WTC11 (cell line): ENCODE data around the gene GMEB1. TPM values are rescaled to one million over a fixed set of nuclear protein-coding genes. Genes with fewer than 3 reads are reported as not detected.
A peak's percentile ranks its signal among the peaks of the same experiment; 100 is the strongest.

Experiments used
- ATAC-seq: fragments of 200-7000 bp; cut with Tn5 transposase; 2 replicates; pipeline ENCODE4 v1.10.0; 2021; ENCODE audit warnings: mild to moderate bottlenecking, moderate library complexity
- CTCF ChIA-PET: fragments of 300-600 bp; sonication (Branson Sonifier 250); formaldehyde crosslinking; loops from one replicate; lab custom pipeline; 2021; ENCODE audit warnings: antibody characterized with exemption; lab: Charles Lee
- POLR2A ChIA-PET: fragments of 350-600 bp; sonication (Branson Sonifier 250); formaldehyde crosslinking; loops from one replicate; lab custom pipeline; 2021; ENCODE audit warnings: antibody characterized with exemption; lab: Charles Lee
- DNase-seq: peaks from one replicate; pipeline ENCODE4 v3.0.0; 2021; ENCODE audit warnings: low spot score
- H3K27ac Mint-ChIP-seq: 2 replicates; pipeline ENCODE4 v1.8.0; 2021; ENCODE audit warnings: mixed read lengths
- H3K27me3 Mint-ChIP-seq: 2 replicates; pipeline ENCODE4 v1.8.0; 2021; ENCODE audit warnings: low read depth, mild to moderate bottlenecking, moderate library complexity, mixed read lengths
- H3K36me3 Mint-ChIP-seq: 2 replicates; pipeline ENCODE4 v1.8.0; 2021; ENCODE audit warnings: mixed read lengths
- H3K4me1 Mint-ChIP-seq: 2 replicates; pipeline ENCODE4 v1.8.0; 2022; ENCODE audit warnings: mixed read lengths
- H3K4me3 Mint-ChIP-seq: 2 replicates; pipeline ENCODE4 v1.8.0; 2021; ENCODE audit warnings: mild to moderate bottlenecking, moderate library complexity, mixed read lengths
- H3K9me3 Mint-ChIP-seq: 2 replicates; pipeline ENCODE4 v1.8.0; 2021; ENCODE audit warnings: mixed read lengths
- ATF1 ChIP-seq: sonication (generic); formaldehyde crosslinking; IDR thresholded peaks from 2 replicates; pipeline ENCODE4 v1.8.1; 2023; ENCODE audit warnings: mild to moderate bottlenecking, moderate library complexity, missing genetic modification reagents
- ATF6 ChIP-seq: sonication (generic); formaldehyde crosslinking; IDR thresholded peaks from 2 replicates; pipeline ENCODE4 v1.8.1; 2023; ENCODE audit warnings: mild to moderate bottlenecking, missing genetic modification reagents
- CREB1 ChIP-seq: sonication (generic); formaldehyde crosslinking; IDR thresholded peaks from 2 replicates; pipeline ENCODE4 v1.8.0; 2023; ENCODE audit warnings: mild to moderate bottlenecking, missing genetic modification reagents
- E2F1 ChIP-seq: sonication (generic); formaldehyde crosslinking; IDR thresholded peaks from 2 replicates; pipeline ENCODE4 v1.8.0; 2022; ENCODE audit warnings: mild to moderate bottlenecking, missing genetic modification reagents
- E2F5 ChIP-seq: sonication (generic); formaldehyde crosslinking; IDR thresholded peaks from 2 replicates; pipeline ENCODE4 v1.8.1; 2022; ENCODE audit warnings: mild to moderate bottlenecking, moderate library complexity, missing genetic modification reagents
- EMX1 ChIP-seq: fragments of 250-450 bp; sonication (Bioruptor Pico); IDR thresholded peaks from 2 replicates; pipeline ENCODE4 v1.8.0; 2021; ENCODE audit warnings: mild to moderate bottlenecking
- HMGA2 ChIP-seq: fragments of 250-450 bp; sonication (Bioruptor Pico); IDR thresholded peaks from 2 replicates; pipeline ENCODE4 v1.4.0; 2021; ENCODE audit warnings: mild to moderate bottlenecking, moderate library complexity
- IRF2 ChIP-seq: sonication (generic); formaldehyde crosslinking; IDR thresholded peaks from 2 replicates; pipeline ENCODE4 v1.8.0; 2022; ENCODE audit warnings: low read depth, missing genetic modification reagents, borderline replicate concordance
- JAZF1 ChIP-seq: fragments of 250-450 bp; sonication (Bioruptor Pico); IDR thresholded peaks from 2 replicates; pipeline ENCODE4 v1.9.0; 2021; ENCODE audit warnings: moderate library complexity, mild to moderate bottlenecking, inconsistent platforms
- JUN ChIP-seq: sonication (generic); formaldehyde crosslinking; IDR thresholded peaks from 2 replicates; pipeline ENCODE4 v1.8.0; 2023; ENCODE audit warnings: mild to moderate bottlenecking, missing genetic modification reagents
- NFYB ChIP-seq: sonication (generic); formaldehyde crosslinking; conservative IDR thresholded peaks from 2 replicates; pipeline ENCODE4 v1.8.0; 2022; ENCODE audit warnings: low read depth, missing genetic modification reagents
- NR2C2 ChIP-seq: sonication (generic); formaldehyde crosslinking; IDR thresholded peaks from 2 replicates; pipeline ENCODE4 v1.8.0; 2022; ENCODE audit warnings: mild to moderate bottlenecking, missing genetic modification reagents
- NR3C1 ChIP-seq: sonication (generic); formaldehyde crosslinking; conservative IDR thresholded peaks from 2 replicates; pipeline ENCODE4 v1.8.1; 2023; ENCODE audit warnings: low read depth, mild to moderate bottlenecking, missing genetic modification reagents
- PRRX2 ChIP-seq: fragments of 250-450 bp; sonication (Bioruptor Pico); IDR thresholded peaks from 2 replicates; pipeline ENCODE4 v1.8.0; 2021; ENCODE audit warnings: mild to moderate bottlenecking
- SMAD4 ChIP-seq: sonication (generic); formaldehyde crosslinking; IDR thresholded peaks from 2 replicates; pipeline ENCODE4 v1.8.0; 2022; ENCODE audit warnings: mild to moderate bottlenecking, missing genetic modification reagents
- SOX15 ChIP-seq: fragments of 250-450 bp; sonication (Bioruptor Pico); IDR thresholded peaks from 2 replicates; pipeline ENCODE4 v1.9.0; 2021; ENCODE audit warnings: mild to moderate bottlenecking
- STAT6 ChIP-seq: sonication (generic); formaldehyde crosslinking; conservative IDR thresholded peaks from 2 replicates; pipeline ENCODE4 v1.8.1; 2023; ENCODE audit warnings: mild to moderate bottlenecking, low read depth, missing genetic modification reagents, moderate library complexity
- TCF7 ChIP-seq: sonication (generic); formaldehyde crosslinking; IDR thresholded peaks from 2 replicates; pipeline ENCODE4 v1.8.0; 2022; ENCODE audit warnings: mild to moderate bottlenecking, low read depth, missing genetic modification reagents, moderate library complexity
- TEAD4 ChIP-seq: sonication (generic); formaldehyde crosslinking; IDR thresholded peaks from 2 replicates; pipeline ENCODE4 v1.8.0; 2022; ENCODE audit warnings: mild to moderate bottlenecking, missing genetic modification reagents
- ZNF121 ChIP-seq: sonication (generic); formaldehyde crosslinking; IDR thresholded peaks from 2 replicates; pipeline ENCODE4 v1.8.0; 2023; ENCODE audit warnings: missing genetic modification reagents
- ZNF232 ChIP-seq: sonication (generic); formaldehyde crosslinking; IDR thresholded peaks from 2 replicates; pipeline ENCODE4 v1.8.0; 2022; ENCODE audit warnings: mild to moderate bottlenecking, missing genetic modification reagents
- ZNF396 ChIP-seq: fragments of 250-450 bp; sonication (Bioruptor Pico); IDR thresholded peaks from 2 replicates; pipeline ENCODE4 v1.8.0; 2021; ENCODE audit warnings: mild to moderate bottlenecking, moderate library complexity, borderline replicate concordance
- ZNF532 ChIP-seq: fragments of 250-450 bp; sonication (Bioruptor Pico); IDR thresholded peaks from 2 replicates; pipeline ENCODE4 v1.9.0; 2021; ENCODE audit warnings: mild to moderate bottlenecking, borderline replicate concordance
- total RNA-seq: library from RNA; stranded (reverse); gene quantifications from 3 replicates; pipeline ENCODE4 v1.2.3, GENCODE V29; 2021

GMEB1 gene
- total RNA-seq, 1 experiment from 2014 or later, result 29.4 TPM

- no peak overlapping the region for H3K27ac Mint-ChIP-seq
- H3K27me3 Mint-ChIP-seq, result no peaks in the 10 kb centered on the region
- no peak for DNase-seq
- H3K36me3 Mint-ChIP-seq, result peaks cover 60% of the 10 kb centered on the region
- H3K4me3 Mint-ChIP-seq, result no peak overlapping the region
- no peaks in the 10 kb centered on the region for H3K9me3 Mint-ChIP-seq
- ChIA-PET CTCF (no interaction called here), POLR2A (no interaction called here)
- TF ChIP-seq ATF1, result no peak
- peak; percentile 92 for TF ChIP-seq HMGA2 (CRISPR knock-in tag)
- H3K4me1 Mint-ChIP-seq, result no peaks in the 10 kb centered on the region
- ATAC-seq, result no peak
These were observed 35.0 kb downstream of the GMEB1 start for GRCh38 chr1:28703629-28704028.

GRCh38 chr1:28716336-28716735, 47.8 kb downstream of the GMEB1 start:
- no peak for TF ChIP-seq CREB1 (CRISPR knock-in tag)
- TF ChIP-seq PRRX2, result no peak
- TF ChIP-seq JUN (CRISPR knock-in tag), result no peak
- no peak for TF ChIP-seq NR3C1 (CRISPR knock-in tag)
- no peak for TF ChIP-seq TEAD4 (CRISPR knock-in tag)
- no peak for TF ChIP-seq NR2C2 (CRISPR knock-in tag)
- TF ChIP-seq IRF2 (CRISPR knock-in tag), result no peak
- no peak for TF ChIP-seq SMAD4 (CRISPR knock-in tag)
- no peak for TF ChIP-seq STAT6 (CRISPR knock-in tag)
- no peak for TF ChIP-seq ZNF396 (CRISPR knock-in tag)
- TF ChIP-seq NFYB, result no peak
- no peak for TF ChIP-seq SOX15 (CRISPR knock-in tag)
- no peak for TF ChIP-seq E2F5 (CRISPR knock-in tag)
- TF ChIP-seq JAZF1 (CRISPR knock-in tag), result no peak
- TF ChIP-seq HMGA2 (CRISPR knock-in tag), result no peak
- no peaks in the 10 kb centered on the region for H3K27me3 Mint-ChIP-seq
- no peak overlapping the region for H3K27ac Mint-ChIP-seq
- CTCF ChIA-PET, result no interaction called here
- no peak for DNase-seq
- no peak for ATAC-seq
- POLR2A ChIA-PET, result interaction anchor here (0.6 to 1.2 kb wide), 2 partner anchors 20 to 240 kb away, joined by 6 to 7 read pairs; partner anchors contain the start of gene YTHDF2
- H3K9me3 Mint-ChIP-seq, result no peaks in the 10 kb centered on the region
- no peak overlapping the region for H3K4me3 Mint-ChIP-seq
- H3K4me1 Mint-ChIP-seq, result peaks cover 10% of the 10 kb centered on the region
- peaks cover 30% of the 10 kb centered on the region for H3K36me3 Mint-ChIP-seq

- peaks cover 18% of the 10 kb centered on the region for H3K36me3 Mint-ChIP-seq
- ChIA-PET POLR2A (interaction anchor here (0.5 to 1.4 kb wide), 4 partner anchors 18 to 293 kb away, joined by 4 to 5 read pairs (median 4); partner anchors contain the start of gene YTHDF2), CTCF (interaction anchor here (2.6 kb wide), 1 partner anchor 18 kb away, joined by 11 read pairs; the partner anchor contains the start of gene YTHDF2)
- H3K27ac Mint-ChIP-seq, result no peak overlapping the region
- peaks cover 10% of the 10 kb centered on the region for H3K4me1 Mint-ChIP-seq
- no peaks in the 10 kb centered on the region for H3K27me3 Mint-ChIP-seq
- ATAC-seq, result no peak
- no peaks in the 10 kb centered on the region for H3K9me3 Mint-ChIP-seq
- DNase-seq, result no peak
- H3K4me3 Mint-ChIP-seq, result no peak overlapping the region
- TF ChIP-seq EMX1 (CRISPR knock-in tag) (no peak), ATF6 (CRISPR knock-in tag) (no peak), ZNF232 (CRISPR knock-in tag) (no peak), TCF7 (CRISPR knock-in tag) (no peak), E2F1 (no peak), ZNF532 (CRISPR knock-in tag) (no peak), JUN (CRISPR knock-in tag) (no peak), PRRX2 (no peak), ZNF121 (CRISPR knock-in tag) (no peak)
These were observed 49.6 kb downstream of the GMEB1 start for GRCh38 chr1:28718166-28718565.
